Brain microvascular endothelial cell (primary cell): ENCODE data around the gene TCF7L1.
"Not testable (repeated sequence)": the region's sequence is repeated elsewhere in the genome, so short reads cannot be mapped to it uniquely, and the experiment has no call there.

Experiments used
- DNase-seq: peaks from one replicate; pipeline ENCODE4 v3.0.0-alpha.2; 2020
- H3K27ac ChIP-seq: fragments of 250-450 bp; sonication (Bioruptor Pico); 2 replicates; pipeline ENCODE4 v1.5.1; 2020; ENCODE audit warnings: mild to moderate bottlenecking, moderate library complexity
- H3K27me3 ChIP-seq: fragments of 250-450 bp; sonication (Bioruptor Pico); replicated peaks from 2 replicates; pipeline ENCODE4 v1.5.1; 2020; ENCODE audit warnings: mild to moderate bottlenecking
- H3K36me3 ChIP-seq: fragments of 250-450 bp; sonication (Bioruptor Pico); replicated peaks from 2 replicates; pipeline ENCODE4 v1.5.1; 2020; ENCODE audit warnings: mild to moderate bottlenecking
- H3K4me3 ChIP-seq: 2 replicates; pipeline ENCODE4 v1.5.1; 2011; ENCODE audit warnings: low read depth, mild to moderate bottlenecking, control low read depth, low read length, moderate library complexity
- CTCF ChIP-seq: IDR thresholded peaks from 2 replicates; pipeline ENCODE4 v1.5.1; 2011; ENCODE audit warnings: low read depth, mild to moderate bottlenecking, moderate library complexity, low read length, control low read depth, inconsistent platforms; ENCODE audit errors: missing control alignments
- in situ Hi-C: cut with HindIII; loops from 2 replicates; pipeline ENCODE4 v1.10.0; 2017; ENCODE audit warnings: low sequenced_read_pairs, low pct_ligation_motif_present

Gene TCF7L1

GRCh38 chr2:85154048-85154753 is 21.0 kb downstream of the TCF7L1 start:
- DNase-seq: no peak
- in situ Hi-C loops: no loop called here

GRCh38 chr2:85155082-85155481 is 21.9 kb downstream of the TCF7L1 start:
- H3K36me3 ChIP-seq, DNase-seq, in situ Hi-C loops, H3K27me3 ChIP-seq, H3K4me3 ChIP-seq, H3K27ac ChIP-seq: not testable (repeated sequence)

More at GRCh38 chr2:85154048-85154753, 21.0 kb downstream of the TCF7L1 start:
- Histone ChIP-seq H3K36me3 (no peaks in the 10 kb centered on the region), H3K27me3 (no peaks in the 10 kb centered on the region), H3K4me3 (no peak overlapping the region), H3K27ac (no peak overlapping the region)
- TF ChIP-seq CTCF: no peak

GRCh38 chr2:85156153-85156552 is 23.0 kb downstream of the TCF7L1 start:
- H3K36me3 ChIP-seq: no peaks in the 10 kb centered on the region
- H3K4me3 ChIP-seq: no peak overlapping the region
- no peak for DNase-seq
- in situ Hi-C loops: no loop called here
- no peaks in the 10 kb centered on the region for H3K27me3 ChIP-seq
- no peak for TF ChIP-seq CTCF
- no peak overlapping the region for H3K27ac ChIP-seq

- no peak overlapping the region for H3K4me3 ChIP-seq
- H3K27ac ChIP-seq: no peak overlapping the region
- TF ChIP-seq CTCF: no peak
- no peak for DNase-seq
- H3K27me3 ChIP-seq: no peaks in the 10 kb centered on the region
- H3K36me3 ChIP-seq: no peaks in the 10 kb centered on the region
- in situ Hi-C loops: no loop called here
Observed at GRCh38 chr2:85156619-85157018, 23.4 kb downstream of the TCF7L1 start.

GRCh38 chr2:85157345-85157744 is 24.2 kb downstream of the TCF7L1 start:
- in situ Hi-C loops: no loop called here
- Histone ChIP-seq H3K27ac (no peak overlapping the region), H3K4me3 (no peak overlapping the region), H3K27me3 (no peaks in the 10 kb centered on the region), H3K36me3 (no peaks in the 10 kb centered on the region)
- no peak for DNase-seq
- TF ChIP-seq CTCF: no peak

GRCh38 chr2:85158559-85159273 is 25.5 kb downstream of the TCF7L1 start:
- no peak for DNase-seq
- Histone ChIP-seq H3K36me3 (no peaks in the 10 kb centered on the region), H3K27ac (no peak overlapping the region)

More at GRCh38 chr2:85158559-85159273, 25.5 kb downstream of the TCF7L1 start:
- in situ Hi-C loops: no loop called here
- Histone ChIP-seq H3K4me3 (no peak overlapping the region), H3K27me3 (no peaks in the 10 kb centered on the region)
- no peak for TF ChIP-seq CTCF
